NT2/D1 (cell line): ENCODE measurements around the gene MBOAT2.

ENCODE experiments used
- DNase-seq: peaks from one replicate; pipeline ENCODE4 v3.0.0-alpha.2; 2011; ENCODE audit warnings: low read depth, low spot score
- H3K27me3 ChIP-seq: 2 replicates; pipeline ENCODE4 v1.6.0; 2011; ENCODE audit warnings: mild to moderate bottlenecking; ENCODE audit not compliant: insufficient read length, insufficient read depth
- H3K36me3 ChIP-seq: 2 replicates; pipeline ENCODE4 v1.6.1; 2011; ENCODE audit warnings: mild to moderate bottlenecking, low read length, mixed read lengths; ENCODE audit not compliant: insufficient read depth, insufficient read length
- H3K4me1 ChIP-seq: 2 replicates; pipeline ENCODE4 v1.5.1; 2011; ENCODE audit not compliant: insufficient read depth, insufficient read length
- H3K4me3 ChIP-seq: 2 replicates; pipeline ENCODE4 v1.5.1; 2011; ENCODE audit warnings: low read depth; ENCODE audit not compliant: insufficient read length
- H3K9ac ChIP-seq: 2 replicates; pipeline ENCODE4 v1.6.0; 2011; ENCODE audit warnings: low read depth; ENCODE audit not compliant: insufficient read length
- H3K9me3 ChIP-seq: 2 replicates; pipeline ENCODE4 v1.5.1; 2011; ENCODE audit warnings: mild to moderate bottlenecking, low read length; ENCODE audit not compliant: insufficient read depth
- SUZ12 ChIP-seq: IDR thresholded peaks from 2 replicates; pipeline ENCODE4 v1.6.1; 2011; ENCODE audit not compliant: insufficient read length, insufficient read depth; ENCODE audit errors: extremely low read depth
- YY1 ChIP-seq: IDR thresholded peaks from 2 replicates; pipeline ENCODE4 v1.6.1; 2011; ENCODE audit not compliant: insufficient read length, insufficient read depth
- ZNF274 ChIP-seq: IDR thresholded peaks from 2 replicates; pipeline ENCODE4 v1.6.1; 2011; ENCODE audit warnings: mild to moderate bottlenecking, low read depth, low read length

MBOAT2 gene

DNA sequence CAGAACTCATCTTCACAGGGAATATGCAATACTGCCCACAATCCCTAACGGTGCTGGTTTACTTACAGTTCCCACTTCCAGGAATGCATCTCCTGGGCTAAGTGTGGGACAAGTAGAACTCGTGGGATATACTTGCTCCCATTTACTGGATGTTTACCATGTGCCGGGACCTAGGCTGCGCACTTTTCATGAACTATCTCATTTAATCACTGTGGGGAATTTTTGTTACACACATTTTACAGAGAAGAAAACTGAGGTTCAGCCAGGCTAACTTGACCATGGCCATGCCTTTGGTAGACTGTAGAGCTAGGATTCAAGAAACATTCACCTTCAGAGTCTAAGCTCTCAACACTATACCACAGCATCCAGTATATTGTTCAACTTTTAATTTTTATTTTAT lies 24.4 kb upstream of the MBOAT2 start:
- Histone ChIP-seq H3K4me3 (no peak overlapping the region), H3K4me1 (no peaks in the 10 kb centered on the region), H3K9ac (no peak overlapping the region), H3K27me3 (no peaks in the 10 kb centered on the region), H3K36me3 (no peaks in the 10 kb centered on the region), H3K9me3 (no peaks in the 10 kb centered on the region)
- no peak for DNase-seq
- TF ChIP-seq ZNF274 (no peak), YY1 (no peak), SUZ12 (no peak)

DNA sequence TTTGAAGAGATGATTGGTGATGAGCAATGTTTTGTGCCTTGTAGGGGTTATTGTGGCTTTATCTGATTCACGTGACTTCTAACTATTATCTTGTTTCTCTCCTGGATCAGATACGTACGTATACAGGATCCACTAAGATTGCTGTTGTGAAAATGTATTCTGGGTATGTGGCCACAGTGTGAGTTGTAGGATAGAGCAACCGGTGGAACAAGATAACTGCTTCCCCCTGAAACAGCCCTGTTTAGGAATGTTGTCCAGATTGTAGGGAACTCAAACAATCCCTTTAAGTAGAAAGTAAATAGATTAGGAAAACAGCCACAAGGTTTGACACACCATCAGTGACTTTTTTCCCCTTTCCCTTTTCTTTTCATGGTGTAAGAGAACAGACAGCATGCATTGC lies 22.3 kb upstream of the MBOAT2 start:
- TF ChIP-seq SUZ12 = no peak
- no peak for TF ChIP-seq ZNF274
- no peak for TF ChIP-seq YY1
- Histone ChIP-seq H3K36me3 (no peaks in the 10 kb centered on the region), H3K4me1 (no peaks in the 10 kb centered on the region), H3K27me3 (no peaks in the 10 kb centered on the region), H3K9me3 (no peaks in the 10 kb centered on the region), H3K9ac (no peak overlapping the region), H3K4me3 (no peak overlapping the region)
- no peak for DNase-seq

DNA sequence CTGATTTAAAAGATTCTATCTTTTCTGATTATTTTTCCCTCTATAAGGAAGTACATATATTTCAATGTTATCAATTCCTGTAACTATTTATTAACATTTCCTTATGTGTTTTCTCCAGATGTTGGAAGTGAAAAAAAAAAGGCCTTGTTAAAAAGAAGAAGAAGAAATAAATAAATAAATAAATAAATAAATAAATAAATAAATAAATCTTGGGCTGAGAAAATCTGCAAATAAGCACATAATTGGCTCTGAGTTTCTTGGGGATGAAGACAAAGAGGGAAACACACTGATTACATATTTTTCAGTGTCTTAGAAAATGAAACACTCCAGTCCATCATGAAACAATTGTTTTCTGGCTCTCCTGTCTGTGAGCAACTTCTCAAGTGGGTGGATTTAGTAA lies 21.1 kb upstream of the MBOAT2 start:
- H3K9ac ChIP-seq = no peak overlapping the region
- H3K36me3 ChIP-seq = no peaks in the 10 kb centered on the region
- no peaks in the 10 kb centered on the region for H3K4me1 ChIP-seq
- TF ChIP-seq ZNF274 = no peak
- no peak for TF ChIP-seq YY1
- no peaks in the 10 kb centered on the region for H3K27me3 ChIP-seq
- no peaks in the 10 kb centered on the region for H3K9me3 ChIP-seq
- no peak for DNase-seq
- no peak overlapping the region for H3K4me3 ChIP-seq

DNA sequence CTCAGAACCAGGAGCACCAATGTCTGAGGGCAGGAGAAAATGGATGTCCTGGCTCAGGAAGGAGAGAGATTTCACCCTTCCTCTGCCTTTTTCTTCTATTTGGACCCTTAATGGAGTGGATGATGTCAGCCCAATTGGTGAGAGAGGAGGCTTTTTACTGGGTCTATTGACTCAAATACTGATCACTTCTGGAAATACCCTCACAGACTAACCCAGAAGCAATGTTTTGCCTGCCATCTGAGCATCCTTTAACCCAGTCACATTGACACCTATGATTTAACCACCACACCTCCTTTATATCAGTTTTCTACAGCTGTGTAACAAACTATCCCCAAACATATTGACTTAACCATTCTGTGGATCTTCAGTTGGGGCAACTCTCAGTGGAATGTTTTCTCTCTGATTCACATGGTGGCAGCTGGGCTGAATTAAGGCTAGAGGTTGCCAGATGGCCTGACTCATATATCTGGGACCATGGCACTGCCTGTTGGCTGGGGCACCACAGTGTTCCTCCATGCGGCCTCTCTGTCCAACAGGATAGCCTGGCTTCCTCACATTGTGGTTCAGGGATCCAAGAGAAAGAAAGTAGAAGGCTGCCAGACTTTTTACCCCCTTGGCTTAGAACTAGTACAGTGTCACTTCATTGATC lies 18.2 kb upstream of the MBOAT2 start:
- DNase-seq = no peak
- Histone ChIP-seq H3K4me1 (no peaks in the 10 kb centered on the region), H3K27me3 (no peaks in the 10 kb centered on the region), H3K9me3 (no peaks in the 10 kb centered on the region), H3K36me3 (no peaks in the 10 kb centered on the region), H3K4me3 (no peak overlapping the region), H3K9ac (no peak overlapping the region)
- TF ChIP-seq ZNF274 = no peak
- no peak for TF ChIP-seq YY1
- TF ChIP-seq SUZ12 = no peak

DNA sequence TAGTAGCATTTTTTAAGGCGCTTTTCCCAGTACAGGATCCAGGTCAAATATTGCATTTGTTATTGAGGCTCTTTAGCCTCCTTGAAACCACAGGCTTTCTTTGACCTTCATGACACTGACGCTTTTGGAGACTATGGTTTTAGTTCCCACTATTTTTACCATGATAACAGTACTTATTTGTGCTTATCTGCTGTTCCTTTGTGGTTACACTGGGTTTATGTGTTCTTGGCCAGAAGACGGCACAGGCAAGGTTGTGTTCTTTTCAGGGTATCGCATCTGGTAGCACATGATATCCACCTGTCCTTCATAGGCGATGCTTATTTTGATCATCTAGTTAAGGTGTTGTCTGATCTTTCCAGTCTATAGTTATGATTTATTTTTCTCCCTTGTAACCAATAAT lies 16.8 kb upstream of the MBOAT2 start:
- no peaks in the 10 kb centered on the region for H3K4me1 ChIP-seq
- H3K27me3 ChIP-seq = no peaks in the 10 kb centered on the region
- H3K9ac ChIP-seq = no peak overlapping the region
- TF ChIP-seq ZNF274 (no peak), SUZ12 (no peak), YY1 (no peak)
- no peak for DNase-seq
- H3K36me3 ChIP-seq = no peaks in the 10 kb centered on the region
- H3K9me3 ChIP-seq = no peaks in the 10 kb centered on the region
- H3K4me3 ChIP-seq = no peak overlapping the region

DNA sequence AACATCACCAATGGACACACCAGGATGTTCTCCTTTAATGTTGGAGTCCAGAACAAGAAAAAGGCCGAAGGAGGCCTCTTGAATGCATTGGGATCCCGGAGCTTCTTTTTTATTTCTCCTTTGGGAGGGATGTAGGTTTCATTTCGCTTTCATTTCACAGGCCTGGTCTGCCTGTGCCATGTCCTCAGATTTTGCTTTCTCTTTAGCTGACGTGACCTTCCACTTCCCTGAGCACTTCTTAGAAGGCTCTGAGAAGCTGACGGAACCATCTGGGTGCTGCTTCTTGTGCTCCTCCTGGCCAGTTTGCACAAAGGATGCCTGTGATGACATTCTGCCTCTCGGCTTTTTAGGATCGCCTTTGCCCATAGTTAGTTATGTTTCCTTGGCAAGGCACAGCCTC lies 15.1 kb upstream of the MBOAT2 start:
- Histone ChIP-seq H3K4me1 (no peaks in the 10 kb centered on the region), H3K9me3 (no peaks in the 10 kb centered on the region), H3K4me3 (no peak overlapping the region), H3K36me3 (no peaks in the 10 kb centered on the region), H3K9ac (no peak overlapping the region), H3K27me3 (no peaks in the 10 kb centered on the region)
- no peak for DNase-seq
- TF ChIP-seq ZNF274 (no peak), YY1 (no peak), SUZ12 (no peak)

DNA sequence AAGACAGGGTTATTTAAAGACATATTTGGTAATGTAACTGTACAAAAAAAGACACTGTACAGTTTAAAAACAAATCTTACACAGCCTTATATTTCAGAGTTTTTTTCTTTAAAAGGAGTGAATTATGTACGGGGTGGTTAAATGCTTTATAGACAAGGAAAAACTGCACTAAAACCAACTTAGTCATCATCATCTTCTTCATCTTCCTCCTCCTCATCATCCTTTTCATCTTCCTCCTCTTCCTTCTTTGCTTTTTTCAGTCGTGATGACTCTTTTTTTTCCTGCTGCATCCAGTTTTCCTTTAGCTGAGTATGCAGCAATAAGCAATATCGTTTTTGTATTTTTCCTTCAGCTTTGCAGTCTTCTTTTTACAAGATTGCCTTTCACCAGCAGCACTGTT lies 14.6 kb upstream of the MBOAT2 start:
- no peaks in the 10 kb centered on the region for H3K4me1 ChIP-seq
- H3K36me3 ChIP-seq = no peaks in the 10 kb centered on the region
- no peak overlapping the region for H3K4me3 ChIP-seq
- H3K9me3 ChIP-seq = no peaks in the 10 kb centered on the region
- H3K9ac ChIP-seq = no peak overlapping the region
- TF ChIP-seq YY1 (no peak), SUZ12 (no peak), ZNF274 (no peak)
- DNase-seq = no peak
- no peaks in the 10 kb centered on the region for H3K27me3 ChIP-seq

DNA sequence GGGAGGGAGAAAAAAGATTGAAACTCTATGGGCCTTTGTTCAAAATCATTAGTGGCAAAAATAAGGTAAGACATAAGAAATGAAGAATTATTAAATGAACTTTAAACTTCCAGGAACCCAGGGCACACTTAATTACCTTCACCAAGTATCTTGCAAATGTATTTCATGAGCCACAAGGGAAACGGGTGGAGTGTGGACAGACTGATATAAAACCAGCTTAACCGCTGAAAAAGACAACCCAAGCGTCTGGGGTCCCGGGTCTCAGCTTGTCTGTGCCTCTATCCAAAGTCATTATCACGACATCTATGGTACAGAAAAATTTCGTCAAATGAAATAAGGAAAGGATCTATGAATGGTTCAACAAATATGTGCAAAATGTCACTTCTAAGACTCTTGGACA lies 13.9 kb upstream of the MBOAT2 start:
- TF ChIP-seq SUZ12 (no peak), ZNF274 (no peak), YY1 (no peak)
- DNase-seq = no peak
- H3K9me3 ChIP-seq = no peaks in the 10 kb centered on the region
- no peak overlapping the region for H3K9ac ChIP-seq
- no peak overlapping the region for H3K4me3 ChIP-seq
- no peaks in the 10 kb centered on the region for H3K4me1 ChIP-seq
- no peaks in the 10 kb centered on the region for H3K27me3 ChIP-seq
- H3K36me3 ChIP-seq = no peaks in the 10 kb centered on the region
